Measurements from ENCODE around the gene UBALD1.

- TF ChIP-seq CTCF (IDR thresholded peaks at IDR 0.05) (no peak), POLR2A (IDR thresholded peaks at IDR 0.05) (no peak)
Measured at GRCh38 chr16:4663777-4664465, 49.2 kb upstream of the UBALD1 start.
